NCI-H1436 (cell line): ENCODE measurements around the gene SOHLH1.
A peak's percentile ranks its signal among the peaks of the same experiment; 100 is the strongest.

Source experiments
- DNase-seq: peaks from one replicate; lab custom pipeline; 2025; lab: John Stamatoyannopoulos, UW

Gene SOHLH1

DNA sequence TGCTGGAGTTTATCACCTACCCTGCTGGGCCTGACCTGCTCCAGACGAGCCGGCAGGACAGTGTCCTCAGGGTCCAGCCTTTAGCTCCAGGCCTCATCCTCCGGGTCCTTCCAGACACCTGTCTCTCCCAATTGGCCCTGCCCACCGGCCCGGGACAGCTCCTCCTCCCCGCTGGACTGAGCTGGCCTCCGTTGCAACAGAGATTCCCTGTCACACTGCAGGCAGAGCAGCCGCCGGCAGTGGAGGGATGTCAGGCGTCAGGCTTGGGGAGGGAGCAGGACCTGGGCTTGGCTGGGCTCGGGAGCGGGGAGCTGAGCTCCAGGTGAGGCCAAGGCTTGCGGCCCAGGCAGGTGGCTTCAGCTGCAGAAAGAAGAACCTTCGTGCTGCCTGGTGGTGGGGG is 4.4 kb upstream of the SOHLH1 start:
- no peak for DNase-seq

DNA sequence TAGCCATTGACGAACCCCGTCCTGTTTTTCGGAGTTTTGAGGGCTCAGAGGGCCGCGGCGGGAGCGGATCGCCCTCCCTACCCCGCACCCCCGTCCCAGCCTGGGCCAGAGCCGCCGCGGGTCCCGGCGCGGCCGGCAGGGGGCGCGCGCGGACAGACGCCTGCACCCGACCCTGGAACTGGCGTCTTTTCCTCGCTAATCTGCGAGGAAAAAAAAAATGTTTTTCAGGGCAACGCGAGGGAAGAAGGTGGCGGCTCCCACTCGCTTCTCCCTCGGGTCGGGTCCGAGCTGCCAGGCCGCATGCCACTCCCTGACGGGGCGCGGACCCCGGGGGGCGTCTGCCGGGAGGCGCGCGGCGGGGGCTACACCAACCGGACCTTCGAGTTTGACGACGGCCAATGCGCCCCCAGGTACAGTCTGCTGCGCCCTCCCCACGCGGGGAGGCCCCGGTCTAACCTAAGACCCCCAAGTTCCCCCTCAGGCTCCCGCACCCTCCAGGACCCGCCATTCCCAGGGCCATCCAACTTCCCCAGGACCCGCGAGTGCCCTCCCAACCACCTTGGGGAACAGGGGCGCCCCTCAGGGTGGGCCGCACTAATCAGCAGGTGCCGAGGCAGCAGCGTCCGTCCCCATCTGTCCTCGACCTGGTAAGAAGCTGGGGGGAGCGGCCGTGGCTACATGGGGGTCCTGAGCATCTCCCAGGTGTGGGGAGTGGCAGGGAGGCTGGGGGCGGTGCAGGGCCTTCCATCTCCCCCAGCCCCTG is 2.9 kb upstream of the SOHLH1 start, which contains the start of gene KCNT1:
TSS of gene KCNT1 (plus strand) at position 227 of the 763 bp plus-strand sequence. CDS start at position 301, 74 bp downstream.
- peak; percentile 31 for DNase-seq

DNA sequence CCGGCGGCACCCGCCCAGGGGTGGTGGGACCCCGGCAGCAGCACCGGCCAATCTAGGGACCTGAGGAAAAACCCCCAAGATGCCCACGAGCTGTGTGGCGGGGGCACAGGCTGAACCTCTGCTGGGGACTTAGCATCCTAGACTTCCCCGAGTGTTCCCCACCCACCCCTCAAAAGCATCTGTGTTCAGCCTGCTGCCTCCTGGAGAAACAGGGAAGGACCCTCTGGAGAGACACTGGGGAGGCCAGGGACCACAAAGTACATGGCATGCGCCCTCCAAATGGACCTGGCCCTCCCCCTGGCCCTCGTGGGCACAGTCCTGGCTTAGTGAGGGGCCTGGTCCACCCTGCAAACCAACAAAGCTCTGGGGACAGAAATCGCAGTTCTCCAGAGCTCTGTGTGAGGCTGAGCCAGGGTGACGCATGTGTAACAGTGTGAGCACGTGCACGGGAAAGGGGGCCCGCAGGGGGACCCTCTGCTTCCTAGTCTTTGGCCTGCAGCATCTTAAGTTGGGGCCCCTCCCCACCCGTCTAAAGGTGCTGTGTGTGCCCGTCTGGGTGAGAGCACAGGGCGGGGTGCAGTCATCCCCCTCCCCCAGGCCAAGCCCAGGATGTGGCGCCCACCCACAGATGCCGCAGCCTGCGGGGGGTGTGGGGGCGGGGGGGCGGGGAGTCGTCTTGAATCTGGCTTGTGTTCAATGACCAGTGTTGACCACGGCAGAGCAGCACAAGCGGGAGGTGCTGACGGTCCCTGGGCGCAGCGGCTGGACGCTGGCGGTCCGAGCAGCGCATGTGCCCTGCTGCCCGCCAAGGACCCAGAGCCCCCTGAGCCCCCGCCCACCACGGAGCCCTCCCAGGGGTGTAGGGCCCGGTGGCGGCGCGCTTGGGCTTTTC is 2.0 kb upstream of the SOHLH1 start:
- no peak for DNase-seq

DNA sequence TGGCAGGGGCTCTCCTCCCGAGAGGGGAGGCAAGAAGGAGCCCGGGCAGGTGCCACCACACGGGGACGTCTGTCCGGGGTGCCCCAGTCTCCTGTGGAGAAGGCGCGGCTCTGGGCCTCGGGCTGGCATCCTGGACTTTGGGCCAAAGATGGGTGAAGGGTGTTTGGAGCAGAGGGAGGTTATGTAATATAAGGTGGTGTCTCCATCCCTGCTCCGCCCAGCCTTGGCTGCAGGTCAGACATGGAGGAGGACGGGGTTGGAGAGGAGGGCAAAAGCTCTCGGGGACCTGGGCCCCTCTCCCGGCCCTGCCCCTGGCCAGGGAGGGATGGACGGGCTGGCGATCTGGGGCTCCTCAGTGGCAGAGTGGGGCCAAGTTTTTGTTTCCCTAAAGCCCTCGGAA is 1.2 kb upstream of the SOHLH1 start:
- no peak for DNase-seq

DNA sequence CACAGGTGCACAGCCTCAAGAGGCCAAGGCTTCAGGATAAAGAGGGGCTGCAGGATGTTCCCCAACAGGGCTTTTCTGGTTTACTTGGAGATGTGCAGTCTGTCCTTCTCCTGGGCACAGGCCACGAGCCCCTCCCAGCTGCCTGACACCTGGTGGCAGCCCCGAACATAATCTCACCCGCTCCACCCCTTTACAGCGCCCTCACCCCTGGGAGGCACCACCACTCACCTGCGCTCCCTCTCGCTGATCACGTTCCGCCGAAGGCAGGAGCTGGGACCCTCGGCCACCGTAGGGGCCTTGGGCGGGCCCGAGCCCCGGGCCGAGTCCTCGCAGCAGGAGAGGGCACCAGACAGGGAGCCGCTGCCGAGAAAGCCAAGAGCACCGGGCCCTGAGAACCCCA is 514 bp downstream of the SOHLH1 start:
- no peak for DNase-seq

DNA sequence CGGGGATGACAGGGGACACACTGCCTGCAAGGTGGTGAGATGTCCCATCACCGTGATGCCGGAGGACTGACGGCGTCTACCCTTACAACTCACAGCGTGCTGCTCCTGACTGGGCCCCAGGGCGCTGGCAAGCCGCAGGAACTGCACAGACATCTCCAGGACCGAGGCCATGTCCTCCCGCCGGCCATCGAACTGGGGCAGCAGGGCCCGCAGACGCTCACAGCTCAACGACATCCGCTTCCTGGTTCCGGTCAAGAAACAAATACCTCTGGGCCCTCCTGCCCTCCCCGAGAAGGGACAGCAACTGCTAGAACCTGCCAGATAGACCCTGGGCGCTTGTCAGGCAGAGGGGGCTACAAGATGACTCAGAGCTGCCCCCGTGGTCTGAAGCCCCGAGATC is 1.0 kb downstream of the SOHLH1 start:
- DNase-seq: no peak

DNA sequence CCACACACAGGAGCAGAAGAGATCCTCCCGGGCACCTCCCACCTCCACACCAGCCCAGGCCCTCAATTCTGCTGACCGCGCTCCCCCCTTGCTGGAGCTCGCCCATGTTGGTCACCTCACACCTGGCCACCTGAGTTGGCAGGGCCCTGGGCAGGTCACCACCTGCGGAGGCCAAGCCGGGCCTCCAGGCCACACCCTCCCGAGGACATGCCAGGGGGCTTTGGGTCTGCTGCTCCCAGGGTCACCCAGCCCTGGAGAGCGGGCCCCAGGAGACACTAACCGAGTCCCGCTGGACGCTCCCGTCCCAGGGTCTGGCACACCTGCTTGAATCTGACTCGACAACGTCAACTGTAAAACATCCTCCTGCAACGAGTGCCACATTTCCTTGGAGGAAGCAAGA is 2.1 kb downstream of the SOHLH1 start:
- no peak for DNase-seq

DNA sequence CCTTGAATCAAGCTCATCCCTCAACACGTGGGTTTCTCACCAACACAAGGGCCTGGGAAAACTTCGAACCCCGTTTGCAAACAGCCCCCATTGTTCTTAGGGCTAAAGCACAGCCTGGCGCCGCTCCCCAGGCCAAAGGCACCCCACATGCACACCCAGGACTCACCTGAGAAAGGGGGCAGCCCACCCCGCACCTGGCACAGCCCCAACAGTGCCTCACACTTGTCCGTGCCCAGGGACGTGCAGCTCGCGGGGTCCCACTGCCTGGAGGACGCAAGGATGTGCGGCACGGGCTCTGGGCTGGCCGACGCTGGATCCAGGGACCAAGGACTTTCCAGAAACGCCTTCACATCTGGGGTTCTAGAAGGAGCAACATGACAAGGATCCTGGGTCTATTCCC is 2.8 kb downstream of the SOHLH1 start:
- no peak for DNase-seq

DNA sequence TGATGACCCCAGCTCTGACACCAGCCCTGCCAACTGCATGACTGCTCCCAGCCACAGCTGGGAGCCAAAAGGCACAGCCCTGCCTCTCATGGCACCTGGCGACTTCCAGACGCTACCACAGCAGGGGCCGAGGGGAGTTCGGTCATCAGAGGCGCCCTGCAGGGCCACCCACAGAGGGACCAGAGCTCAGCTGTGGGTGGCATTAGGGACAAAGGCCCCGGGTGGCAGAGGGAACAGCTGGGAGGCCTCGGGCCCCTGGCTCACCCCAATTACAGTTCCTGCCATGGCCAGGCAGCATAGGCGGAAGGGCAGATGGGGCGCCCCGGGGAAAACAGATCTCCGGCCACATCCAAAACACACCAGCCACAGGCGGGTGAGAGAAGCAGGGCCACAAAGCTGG is 3.6 kb downstream of the SOHLH1 start:
- DNase-seq: no peak

DNA sequence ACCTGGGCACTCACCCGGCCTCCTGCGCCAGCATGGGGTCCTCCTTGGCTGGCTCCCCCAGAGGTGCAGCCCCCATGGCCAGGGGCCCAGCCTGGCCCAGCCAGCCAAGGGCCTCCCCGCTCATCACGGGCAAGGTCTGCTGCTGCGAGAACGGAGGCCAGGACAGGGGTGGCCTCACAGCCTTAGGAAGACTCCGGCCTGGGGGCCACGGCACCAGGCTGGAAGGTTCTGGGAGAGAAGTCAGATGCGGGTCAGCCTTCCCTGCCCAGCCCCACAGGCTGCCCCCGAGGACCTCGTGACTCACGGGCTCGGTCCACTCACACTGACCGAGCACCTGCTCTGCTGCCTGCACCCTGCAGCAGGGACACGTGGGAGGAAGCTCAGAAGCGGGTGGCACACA is 4.2 kb downstream of the SOHLH1 start:
- no peak for DNase-seq

DNA sequence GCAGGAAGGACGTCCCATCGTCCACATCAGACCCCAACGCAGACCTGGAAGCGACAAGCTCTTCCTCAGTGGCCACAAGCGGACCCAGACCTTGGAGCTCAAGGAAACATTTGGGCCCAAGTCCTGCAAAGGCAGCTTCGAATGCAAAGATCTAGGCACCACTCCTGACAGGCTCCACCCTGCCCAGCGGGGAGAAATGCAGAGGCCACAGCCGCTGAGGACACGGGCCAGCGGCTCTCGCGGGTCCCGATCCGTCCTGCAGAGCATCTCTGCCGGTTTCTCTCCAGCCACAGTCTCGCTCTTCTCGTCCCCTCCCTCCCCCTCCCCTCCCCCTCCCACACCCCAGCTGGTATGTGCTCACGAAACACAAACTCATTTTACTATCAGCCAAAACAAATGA is 4.9 kb downstream of the SOHLH1 start:
- DNase-seq: no peak

DNA sequence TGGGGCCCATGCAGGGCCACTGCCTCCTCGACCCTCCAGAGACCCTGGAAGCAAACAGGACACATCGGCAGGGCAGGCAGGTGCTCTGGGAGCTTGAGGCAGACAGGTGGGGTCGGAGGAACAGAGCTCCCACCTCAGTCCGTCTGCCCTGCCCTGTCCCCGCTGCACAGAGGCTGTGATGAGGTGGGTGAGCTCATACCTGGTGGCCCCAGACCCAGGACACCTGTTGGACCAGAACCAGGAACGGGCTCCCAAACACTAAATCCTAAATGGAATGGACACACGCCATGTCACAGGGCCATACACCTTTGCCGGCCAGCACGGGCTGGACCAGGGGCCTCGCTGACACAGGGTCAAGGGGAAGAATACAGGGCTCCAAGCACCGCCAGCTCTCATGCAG is 5.5 kb downstream of the SOHLH1 start:
- no peak for DNase-seq

DNA sequence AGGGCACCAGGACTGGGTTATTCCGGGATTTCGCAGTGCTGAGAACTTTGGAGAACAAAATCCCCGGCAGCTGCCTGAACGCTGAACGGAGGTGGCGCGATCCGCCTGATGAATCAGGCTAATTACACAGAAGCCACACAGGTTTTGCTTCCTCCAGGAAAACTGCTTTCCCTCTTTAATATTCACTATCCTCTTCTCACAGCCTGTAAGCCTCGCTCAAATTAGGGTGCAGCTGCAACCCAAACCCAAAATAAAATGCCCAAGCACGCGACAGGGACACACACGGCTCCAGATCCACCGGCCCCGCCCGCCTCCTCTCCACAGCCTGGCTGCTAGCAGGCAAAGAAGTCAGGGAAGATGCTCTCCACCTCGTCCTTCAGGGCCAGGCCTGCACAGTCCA is 6.0 kb downstream of the SOHLH1 start:
- no peak for DNase-seq

DNA sequence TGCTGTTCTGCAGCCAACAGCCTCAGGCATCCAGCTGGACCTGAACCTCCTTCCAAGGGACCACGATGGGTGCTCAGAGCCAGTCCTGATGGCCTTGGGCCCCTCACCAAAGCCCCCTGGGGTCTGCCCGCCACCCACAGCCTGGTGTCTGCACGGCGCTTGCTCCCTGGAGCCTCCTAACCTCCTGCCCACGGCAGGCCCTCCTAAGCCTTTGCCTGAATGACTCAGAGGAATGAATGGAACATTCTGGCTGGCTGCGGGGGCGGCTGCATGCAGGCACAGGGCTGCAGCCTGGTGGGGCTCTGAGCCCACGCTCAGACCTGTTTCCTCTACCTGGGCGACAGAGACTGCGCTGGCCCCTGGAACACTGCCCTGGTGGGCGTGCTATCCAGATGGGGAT is 6.9 kb downstream of the SOHLH1 start:
- no peak for DNase-seq

DNA sequence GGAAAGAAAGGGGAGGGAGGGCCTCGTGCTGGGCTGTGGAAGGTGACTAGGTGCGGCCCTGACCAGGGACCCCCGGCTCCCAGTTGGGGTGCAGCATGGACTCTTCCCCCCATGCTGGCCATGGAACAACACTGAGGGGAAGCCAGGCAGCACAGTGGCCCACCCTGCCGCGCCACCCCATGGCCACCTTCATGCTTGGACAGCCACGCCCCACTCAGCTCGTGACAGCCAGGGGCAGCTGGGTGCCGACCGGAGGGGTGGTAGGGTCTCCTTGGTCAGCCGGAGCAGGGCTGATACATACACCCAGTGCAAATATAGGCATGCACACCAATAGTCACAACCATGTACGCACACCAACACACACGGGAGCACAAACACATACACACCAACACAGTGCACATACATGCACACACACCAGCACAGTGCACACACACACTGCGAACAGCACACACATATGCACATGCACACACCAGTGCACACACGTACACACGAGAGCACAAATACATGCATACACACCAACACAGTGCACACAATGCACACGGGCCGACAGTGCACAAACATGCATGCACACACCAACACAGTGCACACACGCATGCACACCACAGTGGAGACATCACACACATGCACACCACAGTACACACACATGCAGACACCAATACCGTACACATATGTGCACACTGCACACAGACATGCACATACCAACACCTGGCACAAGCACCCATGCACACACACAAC is 8.3 kb downstream of the SOHLH1 start:
- DNase-seq: no peak

DNA sequence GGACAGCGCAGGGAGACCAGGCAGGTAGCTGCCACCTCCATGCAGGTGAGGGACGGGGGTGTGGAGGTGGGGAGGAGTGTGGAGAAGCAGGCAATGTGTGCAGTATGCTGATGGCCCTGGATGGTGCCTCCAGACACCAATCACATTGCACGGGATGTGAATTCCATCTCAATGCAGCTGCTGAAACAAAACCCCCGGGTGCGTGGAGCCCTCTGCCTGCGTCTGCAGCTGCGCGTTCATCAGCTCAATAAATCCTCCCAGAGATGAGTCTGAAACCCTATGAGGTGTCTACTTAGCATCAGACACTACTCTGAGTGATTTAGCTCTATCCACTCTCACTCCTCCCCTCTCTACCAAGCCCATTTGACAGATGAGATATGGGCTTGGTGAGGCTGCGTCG is 10.3 kb downstream of the SOHLH1 start:
- DNase-seq: no peak

DNA sequence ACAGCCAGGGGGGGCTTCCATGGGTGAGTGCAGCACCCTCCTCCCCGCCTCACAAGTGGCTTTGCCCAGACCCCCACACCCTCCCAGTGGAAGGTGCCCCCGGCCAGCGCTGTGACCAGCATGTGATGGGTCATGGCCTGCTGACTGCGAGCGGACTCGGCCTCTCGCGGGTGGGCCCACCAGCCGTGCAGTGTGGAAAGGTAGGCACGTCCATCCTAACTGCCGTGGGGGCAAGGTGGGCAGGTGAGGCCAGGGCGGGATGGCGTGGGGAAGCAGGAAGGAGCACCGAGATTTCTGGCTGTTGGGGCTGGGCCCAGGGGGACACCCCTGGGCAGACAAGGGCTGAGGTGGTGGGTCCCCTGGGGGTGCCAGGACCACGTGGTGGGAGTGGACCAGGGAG is 12.1 kb downstream of the SOHLH1 start:
- DNase-seq: no peak

DNA sequence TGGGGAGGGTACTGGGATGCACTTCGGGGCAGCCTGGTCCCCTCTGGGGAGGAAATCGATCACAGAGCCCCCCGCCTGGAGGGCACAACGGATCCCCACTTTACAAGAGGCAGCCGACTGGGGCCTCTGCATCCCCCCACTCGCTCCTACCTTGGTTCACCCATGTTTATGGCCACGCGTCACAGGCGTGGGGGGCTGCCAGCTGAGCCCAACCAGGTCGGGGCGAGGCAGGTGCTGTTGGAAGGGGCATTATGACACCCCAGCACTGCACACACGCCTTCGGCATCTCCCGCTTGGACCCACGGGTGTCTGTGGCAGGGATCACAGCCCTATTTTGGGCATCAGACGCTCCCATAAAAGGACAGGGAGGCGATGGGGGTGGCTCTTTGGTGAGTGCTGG is 14.6 kb downstream of the SOHLH1 start:
- no peak for DNase-seq

DNA sequence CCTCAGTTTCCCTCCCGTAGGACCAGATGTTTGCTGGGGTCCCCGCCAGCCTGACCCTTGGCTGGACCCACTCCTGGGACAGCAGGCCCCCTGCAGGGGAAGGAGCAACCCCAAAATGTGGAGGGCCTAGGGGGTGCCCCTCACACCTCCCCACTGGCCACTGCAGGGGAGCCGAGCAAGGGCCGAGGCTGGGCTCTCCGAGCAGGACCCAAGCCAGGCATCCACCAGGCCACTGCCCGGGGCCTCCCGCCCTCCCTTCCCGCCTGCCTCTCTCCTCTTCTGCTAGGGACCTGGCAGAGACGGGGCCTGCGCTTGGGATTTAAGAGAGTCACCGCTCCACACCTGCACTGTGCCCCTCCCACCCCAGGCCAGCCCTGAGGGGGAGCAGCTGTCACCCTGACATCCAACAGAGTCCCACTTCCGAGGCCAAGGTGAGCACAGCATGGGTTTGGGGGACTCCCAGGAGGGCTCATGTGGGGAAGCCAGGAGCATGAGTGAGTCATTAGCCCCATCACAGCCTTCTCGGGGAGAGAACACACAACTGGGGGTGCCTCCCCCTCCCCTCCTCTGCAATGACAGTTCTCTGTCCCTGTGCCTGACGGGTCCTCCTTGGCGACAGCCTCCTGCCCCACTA is 15.8 kb downstream of the SOHLH1 start:
- no peak for DNase-seq

DNA sequence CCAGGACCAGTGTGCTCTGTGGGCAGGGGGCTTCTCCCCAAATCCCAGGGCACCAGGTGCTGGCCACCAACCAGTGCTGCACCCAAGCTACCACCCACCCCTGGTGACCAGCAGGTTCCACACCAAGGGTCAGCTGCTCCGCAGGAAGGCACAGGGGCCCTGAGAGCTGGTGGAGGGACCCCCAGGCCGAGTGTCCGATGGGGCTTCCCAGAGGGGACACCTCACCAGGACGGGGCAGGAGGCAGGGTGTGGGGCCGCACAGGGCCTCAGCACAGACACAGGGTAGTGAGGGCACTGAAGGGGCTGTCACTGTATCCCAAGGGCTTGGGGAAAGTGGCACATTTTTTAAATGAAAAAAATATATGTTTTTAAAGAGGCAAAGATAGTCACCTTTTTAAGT is 18.1 kb downstream of the SOHLH1 start:
- no peak for DNase-seq

DNA sequence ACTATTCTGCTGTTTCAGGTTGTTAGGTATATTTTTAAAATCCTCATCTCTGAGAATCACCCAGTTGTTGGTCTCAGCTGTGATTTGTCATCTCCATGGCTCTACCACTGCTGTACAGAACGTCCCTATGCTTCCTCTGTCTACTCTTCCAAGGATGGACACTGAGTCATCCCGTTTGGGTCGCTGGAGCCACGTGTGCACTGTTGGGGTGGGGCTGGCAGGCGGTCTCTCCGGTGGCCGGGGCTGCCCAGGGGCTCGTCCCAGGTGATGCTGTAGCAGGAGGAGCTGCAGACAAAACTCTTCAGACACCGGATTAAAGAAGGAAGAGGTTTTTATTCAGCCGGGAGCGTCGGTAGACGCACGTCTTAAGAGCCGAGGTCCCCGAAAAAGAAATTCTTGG is 19.2 kb downstream of the SOHLH1 start:
- no peak for DNase-seq
